ENCODE results near the gene ZBTB3.
A peak's percentile ranks its signal among the peaks of the same experiment; 100 is the strongest.

Gene ZBTB3

GRCh38 chr11:62747475-62748160, 6.3 kb downstream of the ZBTB3 start:
- CTCF ChIA-PET: interaction anchor here (0.6 to 1.6 kb wide), 6 partner anchors 20 to 157 kb away, joined by 3 to 5 read pairs (median 4); partner anchors contain the start of gene TMEM179B
- Histone ChIP-seq H3K4me1 (ENCODE audit: control insufficient read depth, insufficient read depth, low read length) (no peaks in the 10 kb centered on the region), H3K36me3 (ENCODE audit: control insufficient read depth in 2 of 2, insufficient read depth in 1 of 2, low read length in 2 of 2) (peaks cover 0 to 14% of the 10 kb centered on the region in 2 experiments; a peak in 2 of 3 replicates), H3K4me3 (ENCODE audit: low read depth, low read length) (no peak overlapping the region), H3K27ac (ENCODE audit: extremely low read depth, low read depth, low read length) (no peak overlapping the region), H3K9me3 (ENCODE audit: control insufficient read depth, insufficient read depth, low read depth, low read length) (no peaks in the 10 kb centered on the region)
- POLR2A ChIA-PET: interaction anchor here (0.7 to 2.8 kb wide), 3 partner anchors 14 to 22 kb away, joined by 3 to 14 read pairs (median 4); partner anchors contain the start of genes HNRNPUL2 and POLR2G
- TF ChIP-seq ZNF658 (tag by site-specific recombination; IDR thresholded peaks at IDR 0.05) (no peak), ZBTB44 (tag by site-specific recombination; IDR thresholded peaks at IDR 0.05) (peak; percentile 92)

GRCh38 chr11:62737196-62737595, 16.8 kb downstream of the ZBTB3 start:
- CTCF ChIA-PET: interaction anchor here (1.3 kb wide), 1 partner anchor 32 kb away, joined by 3 read pairs; no protein-coding TSS in a partner anchor
- Histone ChIP-seq H3K27ac (ENCODE audit: extremely low read depth, low read depth, low read length) (no peak overlapping the region), H3K4me3 (ENCODE audit: low read depth, low read length) (no peak overlapping the region), H3K9me3 (ENCODE audit: control insufficient read depth, insufficient read depth, low read depth, low read length) (no peaks in the 10 kb centered on the region), H3K4me1 (ENCODE audit: control insufficient read depth, insufficient read depth, low read length) (no peaks in the 10 kb centered on the region), H3K36me3 (ENCODE audit: control insufficient read depth in 2 of 2, insufficient read depth in 1 of 2, low read length in 2 of 2) (peaks cover 34 to 59% of the 10 kb centered on the region in 2 experiments)
- POLR2A ChIA-PET: interaction anchor here (0.6 to 0.7 kb wide), 2 partner anchors 17 to 102 kb away, joined by 3 to 6 read pairs; partner anchors contain the start of gene ZBTB3
- TF ChIP-seq ZNF654 (tag by site-specific recombination; IDR thresholded peaks at IDR 0.05; ENCODE audit: low read depth) (no peak), ZXDB (tag by site-specific recombination; IDR thresholded peaks at IDR 0.05) (no peak), ZNF398 (tag by site-specific recombination; IDR thresholded peaks at IDR 0.05) (no peak), ZSCAN4 (tag by site-specific recombination; IDR thresholded peaks at IDR 0.05) (no peak), PRDM10 (tag by site-specific recombination; IDR thresholded peaks at IDR 0.05) (no peak), ZNF24 (tag by site-specific recombination; IDR thresholded peaks at IDR 0.05) (no peak), ZNF596 (tag by site-specific recombination; IDR thresholded peaks at IDR 0.05) (no peak), ZNF211 (tag by site-specific recombination; IDR thresholded peaks at IDR 0.05; ENCODE audit: low read depth) (no peak), ZNF777 (tag by site-specific recombination; IDR thresholded peaks at IDR 0.05; ENCODE audit: borderline replicate concordance) (no peak), ZNF843 (tag by site-specific recombination; IDR thresholded peaks at IDR 0.05) (no peak), ZBTB6 (tag by site-specific recombination; IDR thresholded peaks at IDR 0.05) (no peak), OSR2 (tag by site-specific recombination; IDR thresholded peaks at IDR 0.05) (no peak), ZBTB49 (tag by site-specific recombination; IDR thresholded peaks at IDR 0.05; ENCODE audit: low read depth) (no peak), ZFP37 (tag by site-specific recombination; IDR thresholded peaks at IDR 0.05) (no peak), ZNF184 (tag by site-specific recombination; IDR thresholded peaks at IDR 0.05) (no peak), ZNF138 (tag by site-specific recombination; IDR thresholded peaks at IDR 0.05; ENCODE audit: borderline replicate concordance) (no peak), INSM2 (tag by site-specific recombination; IDR thresholded peaks at IDR 0.05) (no peak)

Data from HEK293 (cell line).